ENCODE data around the gene APOL4. TPM values are rescaled to one million over a fixed set of nuclear protein-coding genes. Genes with fewer than 3 reads are reported as not detected.
"Not testable (repeated sequence)": the region's sequence is repeated elsewhere in the genome, so short reads cannot be mapped to it uniquely, and the experiment has no call there.

The APOL4 gene
- total RNA-seq, 1 experiment from 2014 or later = not detected

DNA sequence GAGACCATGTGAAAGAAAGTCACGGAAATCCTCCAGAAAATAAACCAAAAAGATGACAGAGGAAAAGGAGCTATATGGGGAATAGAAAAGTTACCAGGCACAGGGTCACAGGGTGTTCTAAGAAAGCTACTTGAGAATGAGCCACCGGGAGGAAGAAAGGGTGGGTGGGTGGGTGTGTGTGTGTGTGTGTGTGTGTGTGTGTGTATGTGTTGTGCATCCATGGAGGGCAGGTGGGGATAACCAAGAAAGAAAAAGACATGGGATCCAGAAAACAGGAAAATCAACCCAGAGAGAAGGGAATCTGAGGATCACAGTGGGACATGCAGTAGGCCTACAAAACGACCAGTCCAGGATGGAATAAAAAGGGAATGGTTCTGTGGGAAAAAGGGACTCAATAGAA lies 34.0 kb upstream of the APOL4 start:
- no peak overlapping the region for H3K4me3 ChIP-seq

DNA sequence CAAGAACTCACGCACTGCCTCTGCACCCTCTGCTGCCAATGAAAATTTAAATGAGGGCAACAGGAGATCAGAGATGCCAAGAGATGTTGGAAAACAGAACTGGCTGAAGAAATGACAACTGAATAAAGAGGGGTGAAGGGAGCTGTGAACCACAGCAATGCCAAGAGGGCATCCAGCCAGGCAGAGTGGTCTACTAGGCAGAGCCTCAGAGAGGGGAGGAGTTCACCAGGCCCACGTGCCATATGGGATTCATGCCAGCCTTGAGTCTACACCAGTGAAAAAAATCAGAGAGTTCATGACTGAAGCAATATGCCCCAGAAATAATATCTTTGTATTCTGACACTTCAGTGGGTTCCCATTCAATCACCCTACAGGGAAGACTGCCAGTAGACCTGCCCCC lies 33.3 kb upstream of the APOL4 start:
- peaks cover 57% of the 10 kb centered on the region for H3K36me3 ChIP-seq
- no peak overlapping the region for H3K4me3 ChIP-seq
- no peak for DNase-seq
- no peaks in the 10 kb centered on the region for H3K27me3 ChIP-seq
- no peaks in the 10 kb centered on the region for H3K9me3 ChIP-seq

More for the DNA sequence above, 34.0 kb upstream of the APOL4 start:
- DNase-seq = no peak
- Histone ChIP-seq H3K27me3 (no peaks in the 10 kb centered on the region), H3K36me3 (peaks cover 55% of the 10 kb centered on the region), H3K9me3 (no peaks in the 10 kb centered on the region)

GRCh38 chr22:36234213-36234612 lies 32.6 kb upstream of the APOL4 start:
- Histone ChIP-seq H3K4me3 (no peak overlapping the region), H3K9me3 (no peaks in the 10 kb centered on the region), H3K36me3 (peaks cover 57% of the 10 kb centered on the region), H3K27me3 (no peaks in the 10 kb centered on the region)
- DNase-seq = no peak

- H3K9me3 ChIP-seq = no peaks in the 10 kb centered on the region
- H3K4me3 ChIP-seq = no peak overlapping the region
- DNase-seq = no peak
- no peaks in the 10 kb centered on the region for H3K27me3 ChIP-seq
- H3K36me3 ChIP-seq = peaks cover 57% of the 10 kb centered on the region
Observed at GRCh38 chr22:36233796-36234195, 32.2 kb upstream of the APOL4 start.

DNA sequence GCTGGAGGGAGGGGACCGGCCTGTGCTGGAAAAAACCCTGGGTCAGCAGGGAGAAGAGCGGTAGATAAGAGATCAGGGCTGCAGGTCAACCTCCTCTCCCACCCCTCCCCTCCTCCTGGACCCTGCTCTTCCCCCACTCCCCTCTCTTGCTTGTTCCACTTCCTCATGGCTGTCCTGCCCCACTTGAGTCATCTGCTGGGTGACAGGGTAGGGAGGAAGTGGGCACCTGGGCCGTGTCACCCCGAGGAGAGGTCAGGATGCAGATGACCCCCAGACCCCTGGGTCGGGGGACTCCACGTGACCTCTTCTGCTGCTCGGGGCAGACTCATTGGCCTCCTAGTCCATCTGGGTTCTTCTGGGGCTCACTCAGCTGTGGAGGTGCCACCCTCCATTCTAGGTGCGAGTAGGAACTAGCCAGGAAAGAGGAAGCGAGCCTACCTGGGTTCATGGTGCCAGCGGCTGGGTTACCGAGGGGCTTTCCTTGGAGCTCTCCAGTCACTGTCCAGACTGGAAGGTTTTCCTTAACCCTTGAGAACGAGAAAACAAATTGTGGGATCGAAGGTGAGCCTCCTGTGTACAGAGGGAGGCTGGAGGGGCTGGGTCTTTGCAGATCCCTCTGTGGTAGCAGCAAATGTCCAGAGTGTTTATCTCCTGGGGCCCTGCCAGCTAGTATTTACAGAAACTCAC lies 31.2 kb upstream of the APOL4 start:
- no peaks in the 10 kb centered on the region for H3K27me3 ChIP-seq
- H3K36me3 ChIP-seq = peaks cover 57% of the 10 kb centered on the region
- no peaks in the 10 kb centered on the region for H3K9me3 ChIP-seq
- H3K4me3 ChIP-seq = no peak overlapping the region
- no peak for DNase-seq

DNA sequence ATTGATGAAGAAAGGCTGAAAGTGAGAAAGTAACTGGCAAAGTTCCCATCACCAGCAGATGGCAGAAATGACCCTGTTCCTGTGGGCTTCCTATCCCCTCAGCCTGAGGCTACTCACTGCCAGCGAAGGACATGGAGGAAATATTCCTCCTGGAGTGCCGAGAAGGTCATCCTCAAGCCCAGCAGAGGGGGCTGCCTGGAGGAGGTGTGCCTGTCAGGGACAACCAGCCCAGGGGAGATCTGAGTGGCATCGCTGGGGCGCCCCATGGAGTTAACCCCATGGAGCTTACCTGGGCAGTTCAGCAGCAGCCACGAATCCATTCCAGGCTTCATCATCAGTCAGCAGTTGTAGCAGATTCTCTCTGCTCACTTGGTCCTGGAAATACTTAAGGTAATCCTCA lies 29.4 kb upstream of the APOL4 start:
- peaks cover 46% of the 10 kb centered on the region for H3K36me3 ChIP-seq
- H3K27me3 ChIP-seq, H3K4me3 ChIP-seq, DNase-seq, H3K9me3 ChIP-seq: not testable (repeated sequence)

DNA sequence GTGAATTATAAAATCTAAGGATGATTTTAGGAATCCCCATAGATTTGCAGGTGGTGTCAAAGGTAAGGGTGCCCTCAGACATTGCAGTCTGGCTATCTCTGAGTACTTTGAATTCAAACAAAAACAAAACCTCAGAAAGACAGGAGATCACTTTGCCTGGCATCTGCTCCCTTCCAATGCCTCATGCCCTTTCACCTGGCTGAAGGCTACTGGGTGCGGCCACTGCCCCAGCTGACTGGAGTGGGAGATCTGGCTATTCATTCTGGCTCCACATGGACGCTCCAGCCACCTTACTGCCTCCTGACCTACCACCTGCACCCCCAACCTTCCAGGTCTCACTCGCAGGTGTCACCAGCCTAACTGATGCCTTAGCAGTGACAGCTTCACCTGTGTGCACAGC lies 28.0 kb upstream of the APOL4 start:
- not testable (repeated sequence) for DNase-seq, H3K27me3 ChIP-seq, H3K4me3 ChIP-seq, H3K9me3 ChIP-seq
- peaks cover 34% of the 10 kb centered on the region for H3K36me3 ChIP-seq

DNA sequence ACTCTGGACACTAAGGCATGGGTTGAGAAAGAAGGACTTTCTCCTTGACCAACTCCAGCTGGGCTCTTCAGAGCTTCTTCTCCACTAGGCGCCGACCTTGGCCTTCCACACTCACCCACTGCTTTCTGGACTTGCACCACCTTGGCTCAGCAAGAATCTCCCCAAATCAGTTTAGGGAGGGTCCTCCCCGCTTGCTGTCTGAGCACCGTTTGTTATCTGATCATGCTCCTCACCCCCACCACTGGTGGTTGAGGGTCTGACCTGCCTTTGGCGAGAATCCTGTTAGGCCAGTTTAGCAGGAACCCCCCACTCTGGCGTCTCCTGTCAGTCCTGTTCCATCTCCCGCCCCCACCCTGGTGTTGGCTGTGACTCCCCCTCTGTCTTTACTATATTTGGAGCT lies 27.3 kb upstream of the APOL4 start:
- no peak for DNase-seq
- Histone ChIP-seq H3K36me3 (peaks cover 27% of the 10 kb centered on the region), H3K27me3 (no peaks in the 10 kb centered on the region), H3K4me3 (no peak overlapping the region), H3K9me3 (no peaks in the 10 kb centered on the region)

- peaks cover 23% of the 10 kb centered on the region for H3K36me3 ChIP-seq
- not testable (repeated sequence) for H3K27me3 ChIP-seq, H3K9me3 ChIP-seq, H3K4me3 ChIP-seq, DNase-seq
Observed at GRCh38 chr22:36228369-36228768, 26.8 kb upstream of the APOL4 start.

GRCh38 chr22:36227806-36228205 lies 26.2 kb upstream of the APOL4 start:
- Histone ChIP-seq H3K36me3 (peaks cover 18% of the 10 kb centered on the region), H3K4me3 (no peak overlapping the region), H3K9me3 (no peaks in the 10 kb centered on the region), H3K27me3 (no peaks in the 10 kb centered on the region)
- DNase-seq = no peak

- Histone ChIP-seq H3K36me3 (peaks cover 16% of the 10 kb centered on the region), H3K9me3 (no peaks in the 10 kb centered on the region), H3K27me3 (no peaks in the 10 kb centered on the region), H3K4me3 (no peak overlapping the region)
- no peak for DNase-seq
Observed at GRCh38 chr22:36227396-36227795, 25.8 kb upstream of the APOL4 start.

DNA sequence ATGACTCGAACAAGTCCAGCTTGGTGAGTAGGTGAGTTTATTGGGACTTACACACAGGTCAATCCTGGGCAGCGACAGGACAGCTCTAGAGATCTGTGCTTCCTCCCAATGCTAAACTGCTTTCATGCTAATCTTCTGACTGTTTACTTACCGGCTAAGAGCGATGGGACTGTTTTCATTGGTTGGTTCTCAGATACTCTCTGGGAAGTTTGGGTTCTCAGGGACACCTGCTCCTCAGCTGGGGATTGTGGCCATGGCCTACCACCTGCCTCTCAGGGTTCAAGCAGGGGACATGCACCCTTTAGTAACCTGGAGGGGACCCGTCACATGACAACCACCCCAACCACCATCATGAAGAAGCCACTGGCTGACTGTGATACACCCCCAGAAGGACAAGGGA lies 24.6 kb upstream of the APOL4 start:
- H3K27me3 ChIP-seq = no peaks in the 10 kb centered on the region
- no peaks in the 10 kb centered on the region for H3K9me3 ChIP-seq
- no peak overlapping the region for H3K4me3 ChIP-seq
- H3K36me3 ChIP-seq = peaks cover 7% of the 10 kb centered on the region
- no peak for DNase-seq

DNA sequence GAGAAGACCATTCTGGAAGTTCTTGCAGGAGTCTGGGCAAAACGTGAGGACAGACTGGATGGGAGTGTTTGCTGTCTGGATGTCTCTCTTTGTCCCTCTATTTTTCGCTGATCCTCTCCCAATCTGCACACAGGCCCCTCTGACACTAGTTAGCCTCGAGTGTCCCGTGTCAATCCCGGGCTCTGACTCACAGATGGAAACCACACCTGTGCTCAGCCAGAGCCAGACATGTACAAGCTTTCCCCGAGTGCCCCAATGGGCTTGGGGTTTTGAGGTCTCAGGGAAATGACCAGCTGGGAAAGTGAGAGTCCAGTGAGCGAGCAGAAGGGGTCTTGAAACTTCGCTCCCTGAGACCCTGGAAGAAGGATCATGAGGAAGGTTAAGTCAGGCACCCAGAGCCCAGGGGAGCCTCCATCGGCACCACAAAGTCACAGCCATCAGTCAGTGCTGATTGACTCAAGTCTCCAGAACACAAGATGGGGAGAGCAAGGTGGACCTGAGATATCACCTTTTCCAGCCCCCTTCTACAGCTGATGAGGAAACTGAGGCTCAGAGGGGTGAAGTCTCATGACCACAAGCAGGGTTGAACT lies 23.8 kb upstream of the APOL4 start:
- H3K36me3 ChIP-seq = peaks cover 4% of the 10 kb centered on the region
- H3K27me3 ChIP-seq = no peaks in the 10 kb centered on the region
- H3K9me3 ChIP-seq = no peaks in the 10 kb centered on the region
- no peak for DNase-seq
- no peak overlapping the region for H3K4me3 ChIP-seq

DNA sequence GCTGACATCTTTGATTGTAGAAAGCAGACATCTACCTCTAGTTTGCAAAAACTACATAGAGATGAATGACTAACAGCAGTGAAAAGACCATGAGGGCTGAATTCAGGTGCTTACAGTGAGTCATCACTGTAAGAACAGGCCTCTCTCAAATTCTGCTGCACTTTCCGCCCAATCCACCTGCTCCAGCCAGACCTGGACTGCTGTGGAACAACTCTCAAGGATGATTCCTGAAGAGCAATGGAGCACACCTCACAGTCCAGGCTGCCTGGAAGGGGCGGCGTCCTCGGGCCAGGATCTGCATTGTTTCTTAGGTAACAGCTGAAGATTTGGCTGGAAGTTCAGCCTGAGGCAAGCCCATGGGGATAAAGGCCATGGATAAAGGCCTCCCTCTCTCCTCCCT lies 22.6 kb upstream of the APOL4 start:
- no peak for DNase-seq

GRCh38 chr22:36223504-36223903 lies 21.9 kb upstream of the APOL4 start:
- peaks cover 3% of the 10 kb centered on the region; the same call in 1 of the 2 replicates for H3K36me3 ChIP-seq
- no peaks in the 10 kb centered on the region for H3K27me3 ChIP-seq
- no peak overlapping the region for H3K4me3 ChIP-seq
- H3K9me3 ChIP-seq = no peaks in the 10 kb centered on the region
- DNase-seq = no peak

More for the DNA sequence above, 22.6 kb upstream of the APOL4 start:
- Histone ChIP-seq H3K27me3 (no peaks in the 10 kb centered on the region), H3K9me3 (no peaks in the 10 kb centered on the region), H3K36me3 (peaks cover 3% of the 10 kb centered on the region; the same call in 1 of the 2 replicates), H3K4me3 (no peak overlapping the region)

GRCh38 chr22:36222887-36223450 lies 21.4 kb upstream of the APOL4 start:
- no peaks in the 10 kb centered on the region for H3K27me3 ChIP-seq
- H3K36me3 ChIP-seq = peaks cover 3% of the 10 kb centered on the region; the same call in 1 of the 2 replicates
- H3K9me3 ChIP-seq = no peaks in the 10 kb centered on the region
- DNase-seq = no peak
- no peak overlapping the region for H3K4me3 ChIP-seq

- peak; percentile 32 for DNase-seq
- no peak overlapping the region for H3K4me3 ChIP-seq
Observed at GRCh38 chr22:36221799-36222751, 20.5 kb upstream of the APOL4 start.

More at GRCh38 chr22:36221799-36222751, 20.5 kb upstream of the APOL4 start:
- Histone ChIP-seq H3K27me3 (no peaks in the 10 kb centered on the region), H3K9me3 (no peaks in the 10 kb centered on the region), H3K36me3 (no peaks in the 10 kb centered on the region)
